ENCODE results near the gene SP3.

DNA sequence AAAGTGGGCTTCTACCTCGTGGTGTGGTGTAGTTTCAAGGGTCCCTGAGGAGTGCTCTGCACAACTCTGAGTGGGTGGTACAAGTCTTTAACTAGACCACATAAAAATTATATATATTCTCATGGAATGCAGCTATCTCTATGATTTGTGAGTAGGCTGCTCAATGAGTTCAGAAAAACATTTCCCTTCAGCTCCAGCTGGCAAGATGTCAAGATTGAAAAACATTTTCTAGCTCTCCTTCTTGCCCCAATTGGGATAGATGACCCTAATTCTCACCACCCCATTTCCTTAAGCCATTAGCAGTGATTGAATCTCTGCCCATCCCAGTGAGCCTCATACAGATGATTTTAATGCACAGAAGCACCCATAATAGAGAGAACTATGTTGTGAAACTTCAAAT, 28.3 kb upstream of the SP3 start:
- TF ChIP-seq, protein P1, sequence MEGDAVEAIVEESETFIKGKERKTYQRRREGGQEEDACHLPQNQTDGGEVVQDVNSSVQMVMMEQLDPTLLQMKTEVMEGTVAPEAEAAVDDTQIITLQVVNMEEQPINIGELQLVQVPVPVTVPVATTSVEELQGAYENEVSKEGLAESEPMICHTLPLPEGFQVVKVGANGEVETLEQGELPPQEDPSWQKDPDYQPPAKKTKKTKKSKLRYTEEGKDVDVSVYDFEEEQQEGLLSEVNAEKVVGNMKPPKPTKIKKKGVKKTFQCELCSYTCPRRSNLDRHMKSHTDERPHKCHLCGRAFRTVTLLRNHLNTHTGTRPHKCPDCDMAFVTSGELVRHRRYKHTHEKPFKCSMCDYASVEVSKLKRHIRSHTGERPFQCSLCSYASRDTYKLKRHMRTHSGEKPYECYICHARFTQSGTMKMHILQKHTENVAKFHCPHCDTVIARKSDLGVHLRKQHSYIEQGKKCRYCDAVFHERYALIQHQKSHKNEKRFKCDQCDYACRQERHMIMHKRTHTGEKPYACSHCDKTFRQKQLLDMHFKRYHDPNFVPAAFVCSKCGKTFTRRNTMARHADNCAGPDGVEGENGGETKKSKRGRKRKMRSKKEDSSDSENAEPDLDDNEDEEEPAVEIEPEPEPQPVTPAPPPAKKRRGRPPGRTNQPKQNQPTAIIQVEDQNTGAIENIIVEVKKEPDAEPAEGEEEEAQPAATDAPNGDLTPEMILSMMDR (IDR thresholded peaks at IDR 0.05), result no peak
- TF ChIP-seq POLR2AphosphoS5 (IDR thresholded peaks at IDR 0.05) (no peak), POLR2A (IDR thresholded peaks at IDR 0.05) (no peak), EP300 (IDR thresholded peaks at IDR 0.05; ENCODE audit: low read depth) (no peak)

All from transverse colon (tissue), 4 donors.